ENCODE results near the gene SLAMF9.

DNA sequence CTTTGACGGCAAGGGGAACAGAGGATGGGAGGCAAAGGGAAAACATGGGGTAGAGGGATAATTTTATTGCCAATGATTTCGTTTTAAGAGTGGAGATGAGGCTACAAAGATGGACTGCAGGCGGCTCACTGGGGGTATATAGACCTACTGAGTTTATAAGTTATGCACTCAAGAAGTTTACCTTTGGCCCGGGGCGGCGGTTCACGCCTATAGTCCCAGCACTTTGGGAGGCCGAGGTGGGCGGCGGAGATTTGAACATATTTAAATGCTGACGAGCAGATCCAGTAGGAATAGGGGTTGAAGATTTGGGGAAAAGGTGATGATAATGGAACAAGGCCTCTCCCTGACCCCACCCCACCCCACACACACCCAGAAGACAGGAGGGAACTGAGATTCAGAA, 8.1 kb upstream of the SLAMF9 start:
- TF ChIP-seq YY1 (IDR thresholded peaks at IDR 0.05; ENCODE audit: insufficient read depth, insufficient read length) (no peak), SUZ12 (IDR thresholded peaks at IDR 0.05; ENCODE audit: extremely low read depth, insufficient read depth, insufficient read length) (no peak), ZNF274 (IDR thresholded peaks at IDR 0.05; ENCODE audit: low read depth, low read length) (no peak)
